ENCODE measurements around the gene PITPNB. TPM values are rescaled to one million over a fixed set of nuclear protein-coding genes. Genes with fewer than 3 reads are reported as not detected.

PITPNB gene
- 20.0 and 20.7 TPM in 2 replicates for total RNA-seq

DNA sequence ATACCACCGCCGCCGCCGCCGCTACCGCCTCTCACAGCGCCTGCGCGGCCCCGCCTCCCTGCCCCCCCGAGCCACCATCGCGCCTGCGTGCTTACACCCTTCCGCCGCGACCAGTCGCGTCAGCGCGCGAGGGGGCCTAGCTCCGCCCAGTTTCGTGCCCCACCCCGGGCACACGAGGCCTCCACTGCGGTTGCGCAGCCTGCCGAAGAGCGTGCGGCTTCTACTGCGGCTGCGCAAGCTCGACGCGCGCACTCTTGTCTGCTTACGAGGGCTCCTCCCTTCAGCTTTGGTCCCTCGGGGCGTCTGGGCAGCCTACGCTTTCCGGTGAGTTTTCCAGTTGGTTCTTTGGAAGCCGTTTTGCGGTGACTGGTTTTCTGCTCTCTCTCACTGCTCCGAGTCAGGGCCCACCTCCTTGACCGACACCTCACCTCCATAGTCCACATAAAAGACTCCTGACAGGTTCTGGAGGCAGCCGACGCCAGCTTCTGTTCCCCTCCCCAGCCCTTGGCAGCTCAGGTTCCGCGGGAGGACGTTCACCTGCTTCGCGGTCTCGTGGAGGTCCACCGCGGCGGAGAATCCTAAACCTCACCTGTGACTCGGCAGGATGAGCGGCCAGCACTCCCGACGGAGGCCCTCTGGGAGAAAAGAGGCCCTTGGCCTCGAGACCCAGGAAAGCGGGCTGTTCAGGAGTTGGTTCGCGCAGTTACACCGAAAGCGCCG, at the start of gene PITPNB:
Gene PITPNB, minus strand, starts transcription at position 35 of the 720 bp plus-strand sequence. CDS start 65 bp downstream, outside the sequence.

Other genes with a start within 250 kb of the PITPNB start
- gene MN1, start 117.5 kb downstream of the PITPNB start, total RNA-seq = 2.6 and 2.9 TPM in 2 replicates

Measured in tracheal epithelial cell (primary cell).